ENCODE data around the gene PDZD4. TPM values are rescaled to one million over a fixed set of nuclear protein-coding genes. Genes with fewer than 3 reads are reported as not detected.
A peak's percentile ranks its signal among the peaks of the same experiment; 100 is the strongest.

Gene PDZD4
- total RNA-seq, 2 experiments from 2014 or later = 0.10 to 0.16 TPM

DNA sequence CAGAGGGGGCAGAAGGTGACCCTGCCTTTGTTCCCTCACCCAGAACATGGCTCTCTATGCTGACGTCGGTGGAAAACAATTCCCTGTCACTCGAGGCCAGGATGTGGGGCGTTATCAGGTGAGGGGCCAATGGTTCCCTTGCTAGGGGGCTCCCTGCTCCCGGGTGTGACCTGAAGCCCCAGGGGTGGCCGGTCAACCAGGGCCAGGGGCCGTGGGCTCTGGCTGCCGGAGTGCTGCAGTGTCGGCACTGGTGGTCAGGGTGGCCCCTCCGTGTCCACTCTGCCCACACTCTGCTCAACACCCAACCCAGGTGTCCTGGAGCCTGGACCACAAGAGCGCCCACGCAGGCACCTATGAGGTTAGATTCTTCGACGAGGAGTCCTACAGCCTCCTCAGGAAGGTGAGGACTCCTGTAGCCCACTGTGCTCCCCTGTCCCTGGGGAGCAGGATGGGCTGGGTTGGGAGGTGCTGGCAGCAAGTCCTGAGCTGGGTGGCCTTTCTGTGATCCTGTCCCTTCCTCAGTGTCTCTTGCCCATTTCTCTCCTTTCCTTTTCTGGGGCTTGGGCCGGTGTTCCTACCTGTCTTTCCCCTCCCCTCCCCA, 32.8 kb downstream of the PDZD4 start:
- ChIA-PET CTCF (no interaction called here), POLR2A (no interaction called here)
- H3K4me1 Mint-ChIP-seq (ENCODE audit: low read depth) = peaks cover 16% of the 10 kb centered on the region
- no peak overlapping the region for H3K27ac Mint-ChIP-seq
- no peaks in the 10 kb centered on the region for H3K9me3 Mint-ChIP-seq (ENCODE audit: insufficient read depth)
- ATAC-seq = no peak
- H3K27me3 Mint-ChIP-seq (ENCODE audit: low read depth) = no peaks in the 10 kb centered on the region
- H3K4me3 Mint-ChIP-seq = no peak overlapping the region
- H3K36me3 Mint-ChIP-seq (ENCODE audit: low read depth) = peaks cover 28% of the 10 kb centered on the region
- DNase-seq = no peak

DNA sequence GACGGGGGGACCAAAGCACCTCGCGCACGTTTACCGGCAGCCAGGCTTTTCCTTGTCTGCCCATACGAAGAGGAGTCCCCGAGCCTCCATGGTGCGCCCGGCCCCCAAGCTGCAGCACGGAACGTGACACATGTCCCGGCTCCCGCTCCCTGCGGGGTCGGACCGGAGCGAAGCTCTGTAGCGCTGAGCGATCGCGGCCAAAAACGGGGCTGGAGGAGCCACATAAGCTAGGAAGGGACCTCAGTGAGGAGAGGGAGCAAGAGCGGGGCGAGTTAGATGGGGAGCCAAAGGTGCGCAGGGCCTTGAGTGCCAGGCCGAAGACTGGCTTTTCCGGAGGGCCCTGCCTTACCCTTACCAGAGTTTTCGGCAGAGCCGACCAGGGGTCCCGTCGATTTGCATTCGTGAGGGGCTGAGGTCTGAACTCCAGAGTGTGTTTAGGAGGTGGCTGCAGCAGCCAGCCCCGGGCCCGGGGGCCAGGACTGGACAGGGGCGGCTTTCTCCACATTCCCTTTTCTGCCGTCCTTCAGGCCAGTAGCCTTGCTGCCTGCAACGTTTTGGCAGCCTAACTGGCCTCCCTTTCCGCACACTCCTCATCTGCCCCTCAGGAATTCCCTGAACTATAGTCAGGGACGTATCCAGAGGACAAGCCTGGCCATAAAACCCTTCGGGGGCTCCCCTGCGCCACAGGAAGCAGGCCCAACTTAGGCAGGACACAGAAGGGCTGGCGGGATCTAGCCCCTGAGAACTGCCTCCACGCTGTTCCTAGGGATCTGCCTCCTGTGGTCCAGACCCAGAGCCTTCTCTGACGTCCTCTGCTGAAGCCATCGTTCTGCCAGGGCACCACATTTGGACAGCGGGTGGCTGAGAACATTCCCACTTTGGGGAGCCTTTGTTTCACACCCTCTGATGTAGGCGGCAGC, 35.2 kb downstream of the PDZD4 start:
- POLR2A ChIA-PET = no interaction called here
- peaks cover 30% of the 10 kb centered on the region for H3K36me3 Mint-ChIP-seq (ENCODE audit: low read depth)
- no peaks in the 10 kb centered on the region for H3K9me3 Mint-ChIP-seq (ENCODE audit: insufficient read depth)
- ATAC-seq (peak; percentile 14), DNase-seq (peak; percentile 26)
- no peaks in the 10 kb centered on the region for H3K27me3 Mint-ChIP-seq (ENCODE audit: low read depth)
- CTCF ChIA-PET = interaction anchor here (0.9 to 1.0 kb wide), 2 partner anchors 16 to 130 kb away, joined by 3 to 4 read pairs; partner anchors contain the start of gene ARHGAP4
- peaks cover 16% of the 10 kb centered on the region for H3K4me1 Mint-ChIP-seq (ENCODE audit: low read depth)
- peak overlapping the region; percentile 94 for H3K27ac Mint-ChIP-seq
- peak overlapping the region; percentile 94 for H3K4me3 Mint-ChIP-seq

DNA sequence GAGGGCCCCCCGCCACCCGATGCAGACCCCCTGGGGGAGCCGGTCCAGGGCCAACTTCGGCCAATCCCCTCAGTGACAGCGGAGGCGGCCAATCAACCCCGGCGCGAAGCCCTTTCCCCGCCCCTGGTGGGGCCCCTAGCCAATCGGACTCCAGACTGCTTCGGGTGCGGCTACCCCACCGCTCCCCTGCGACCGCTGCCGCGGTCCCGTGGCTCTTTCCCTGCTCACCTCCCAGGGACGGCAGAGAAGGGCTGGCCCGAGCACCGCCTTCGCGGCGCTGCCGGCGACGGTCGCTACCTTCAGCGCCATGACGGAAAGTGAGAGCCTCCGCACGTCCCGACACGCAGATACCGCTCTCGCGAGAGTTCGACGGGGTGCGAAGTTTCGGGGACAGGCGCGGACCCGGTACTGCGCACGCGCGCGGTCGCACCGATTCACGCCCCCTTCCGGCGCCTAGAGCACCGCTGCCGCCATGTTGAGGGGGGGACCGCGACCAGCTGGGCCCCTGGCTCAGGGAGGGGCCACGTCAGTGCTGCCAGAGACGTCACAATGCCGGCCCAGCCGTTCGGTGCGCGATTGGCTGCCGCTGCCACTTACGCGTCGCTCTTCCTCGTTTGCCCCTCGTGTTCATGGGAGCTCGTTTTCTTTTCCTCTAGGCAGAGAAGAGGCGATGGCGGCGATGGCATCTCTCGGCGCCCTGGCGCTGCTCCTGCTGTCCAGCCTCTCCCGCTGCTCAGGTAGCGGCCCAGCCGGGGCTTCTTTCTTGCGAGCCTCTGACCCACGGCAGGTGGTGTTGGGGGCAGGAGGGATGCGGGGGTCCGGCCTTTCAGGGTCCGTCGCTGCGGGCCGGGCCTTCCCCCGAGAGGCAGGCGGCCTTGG, 36.1 kb downstream of the PDZD4 start, which contains the start of the genes IDH3G and SSR4:
IDH3G (minus strand) TSS at position 358 of the 879 bp plus-strand sequence; CDS start at position 309, 49 bp downstream.
SSR4 (plus strand) TSS at position 651 of the 879 bp plus-strand sequence; CDS start at position 671, 20 bp downstream.
- ChIA-PET POLR2A (no interaction called here), CTCF (interaction anchor here (0.9 to 1.0 kb wide), 2 partner anchors 15 to 131 kb away, joined by 3 to 4 read pairs; partner anchors contain the start of gene ARHGAP4)
- H3K27ac Mint-ChIP-seq = peak within 1 kb of the TSS; percentile 94
- H3K27me3 Mint-ChIP-seq (ENCODE audit: low read depth) = no peaks in the 10 kb centered on the region
- DNase-seq = peak; percentile 94
- peak; percentile 93 for ATAC-seq
- no peaks in the 10 kb centered on the region for H3K9me3 Mint-ChIP-seq (ENCODE audit: insufficient read depth)
- peaks cover 31% of the 10 kb centered on the region for H3K36me3 Mint-ChIP-seq (ENCODE audit: low read depth)
- peaks cover 16% of the 10 kb centered on the region for H3K4me1 Mint-ChIP-seq (ENCODE audit: low read depth)
- peak within 1 kb of the TSS; percentile 94 for H3K4me3 Mint-ChIP-seq

DNA sequence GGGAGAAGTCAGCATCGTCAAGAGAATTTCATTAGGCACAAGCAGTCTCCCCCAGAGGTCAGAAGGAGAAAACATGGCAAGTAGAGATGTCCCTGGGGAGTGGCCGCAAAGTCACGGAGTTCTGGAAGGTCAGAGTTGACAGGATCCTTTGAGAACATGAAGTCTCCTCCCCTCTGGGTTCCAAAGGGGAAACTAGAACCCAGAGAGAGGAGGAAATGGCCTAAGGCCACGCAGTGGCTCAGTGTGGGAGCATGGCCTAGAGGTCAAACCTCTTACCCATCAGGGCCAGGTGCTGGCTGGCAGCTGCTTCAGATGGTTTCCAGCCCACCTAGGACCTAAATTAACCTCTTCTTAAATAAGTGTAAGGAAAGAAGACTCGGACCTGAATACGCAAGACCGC, 37.1 kb downstream of the PDZD4 start:
- ChIA-PET POLR2A (no interaction called here), CTCF (no interaction called here)
- Mint-ChIP-seq H3K9me3 (ENCODE audit: insufficient read depth) (no peaks in the 10 kb centered on the region), H3K27ac (peak overlapping the region; percentile 94), H3K36me3 (ENCODE audit: low read depth) (peaks cover 26% of the 10 kb centered on the region), H3K4me1 (ENCODE audit: low read depth) (peaks cover 16% of the 10 kb centered on the region), H3K4me3 (peak overlapping the region; percentile 94), H3K27me3 (ENCODE audit: low read depth) (no peaks in the 10 kb centered on the region)
- DNase-seq (no peak), ATAC-seq (no peak)

DNA sequence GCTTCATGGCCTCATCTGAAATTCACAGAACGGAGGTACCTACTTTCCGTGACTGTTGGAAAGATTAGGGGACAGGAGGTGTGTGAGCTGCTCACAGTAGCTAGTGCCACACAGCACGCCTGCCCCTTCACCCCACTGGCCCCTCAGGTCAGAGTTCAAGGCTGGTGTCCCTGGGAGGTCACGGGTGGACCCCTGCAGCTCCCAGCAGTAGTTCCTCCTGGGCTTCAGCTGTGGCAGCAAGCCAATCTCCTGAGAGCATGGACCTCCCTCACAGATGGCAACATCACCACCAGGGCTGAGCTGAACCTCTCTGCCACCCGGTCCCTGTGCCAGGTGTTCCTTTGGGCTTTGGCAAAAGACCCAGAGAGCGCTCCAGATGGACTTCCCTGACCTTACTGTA, 38.0 kb downstream of the PDZD4 start:
- Mint-ChIP-seq H3K4me1 (ENCODE audit: low read depth) (peaks cover 16% of the 10 kb centered on the region), H3K27ac (no peak overlapping the region), H3K9me3 (ENCODE audit: insufficient read depth) (no peaks in the 10 kb centered on the region), H3K36me3 (ENCODE audit: low read depth) (peaks cover 28% of the 10 kb centered on the region), H3K27me3 (ENCODE audit: low read depth) (no peaks in the 10 kb centered on the region), H3K4me3 (peak overlapping the region; percentile 94)
- CTCF ChIA-PET = no interaction called here
- ATAC-seq (no peak), DNase-seq (no peak)
- POLR2A ChIA-PET = no interaction called here

DNA sequence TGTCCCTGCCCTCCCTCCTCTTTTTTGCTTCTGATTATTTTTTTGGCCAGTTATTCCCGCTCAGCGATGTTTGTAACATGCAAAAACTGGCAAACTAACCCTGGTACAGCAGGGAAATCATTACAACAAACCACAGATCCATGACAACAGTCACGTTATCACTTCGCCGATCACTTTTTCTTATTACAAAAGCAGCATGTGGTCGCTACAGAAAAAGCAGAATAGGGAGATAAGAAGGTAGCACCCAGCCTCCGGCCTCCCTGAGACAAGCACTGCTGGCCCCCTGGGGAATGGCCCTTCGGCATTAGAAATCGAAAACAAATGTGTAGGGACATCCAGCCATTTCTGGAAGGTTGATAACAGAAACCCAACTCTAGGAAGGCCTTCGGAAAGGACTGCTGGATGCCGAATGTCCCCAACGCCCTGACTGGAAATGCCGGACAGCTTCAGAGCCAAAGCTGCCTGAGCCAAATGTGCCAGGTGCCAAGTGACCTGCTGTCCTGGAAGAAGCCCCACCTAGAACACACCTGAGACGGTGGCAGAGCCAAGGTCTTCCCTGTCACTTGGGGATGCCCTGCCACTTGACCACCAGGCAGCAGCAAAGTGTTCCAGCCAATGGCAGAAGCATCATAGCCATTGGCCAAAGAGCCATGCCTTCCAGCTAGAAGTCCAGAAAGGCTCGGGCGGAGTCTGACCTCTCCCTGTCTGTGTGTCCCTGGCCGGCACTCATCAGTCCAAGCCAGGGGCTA, 39.1 kb downstream of the PDZD4 start:
- POLR2A ChIA-PET = no interaction called here
- ATAC-seq (no peak), DNase-seq (no peak)
- Mint-ChIP-seq H3K36me3 (ENCODE audit: low read depth) (peaks cover 24% of the 10 kb centered on the region), H3K27me3 (ENCODE audit: low read depth) (no peaks in the 10 kb centered on the region), H3K4me3 (no peak overlapping the region), H3K27ac (no peak overlapping the region), H3K9me3 (ENCODE audit: insufficient read depth) (no peaks in the 10 kb centered on the region), H3K4me1 (ENCODE audit: low read depth) (peaks cover 13% of the 10 kb centered on the region)
- CTCF ChIA-PET = no interaction called here

DNA sequence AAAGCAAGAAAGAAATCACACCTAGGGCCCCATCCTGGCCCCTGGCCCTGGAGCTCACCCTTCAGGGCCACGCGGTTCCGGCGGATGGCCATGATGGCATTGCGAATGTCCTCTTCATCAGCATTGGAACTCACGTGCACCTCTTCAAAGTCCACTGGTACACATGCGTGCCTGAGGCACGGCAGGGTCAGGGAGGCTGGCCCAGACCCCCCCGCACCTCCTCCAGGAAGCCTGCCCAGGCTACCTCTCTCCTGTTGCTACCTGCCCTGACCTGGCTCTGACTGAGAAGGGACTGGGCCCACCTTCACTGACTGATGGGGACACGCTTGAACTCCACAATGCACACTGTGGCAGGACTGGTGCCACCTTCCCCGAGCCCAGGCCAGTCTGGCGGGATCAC, 40.7 kb downstream of the PDZD4 start:
- Mint-ChIP-seq H3K4me3 (no peak overlapping the region), H3K27me3 (ENCODE audit: low read depth) (no peaks in the 10 kb centered on the region), H3K27ac (no peak overlapping the region), H3K9me3 (ENCODE audit: insufficient read depth) (no peaks in the 10 kb centered on the region), H3K36me3 (ENCODE audit: low read depth) (peaks cover 21% of the 10 kb centered on the region), H3K4me1 (ENCODE audit: low read depth) (peaks cover 7% of the 10 kb centered on the region)
- DNase-seq = no peak
- ChIA-PET CTCF (no interaction called here), POLR2A (no interaction called here)
- ATAC-seq = no peak

DNA sequence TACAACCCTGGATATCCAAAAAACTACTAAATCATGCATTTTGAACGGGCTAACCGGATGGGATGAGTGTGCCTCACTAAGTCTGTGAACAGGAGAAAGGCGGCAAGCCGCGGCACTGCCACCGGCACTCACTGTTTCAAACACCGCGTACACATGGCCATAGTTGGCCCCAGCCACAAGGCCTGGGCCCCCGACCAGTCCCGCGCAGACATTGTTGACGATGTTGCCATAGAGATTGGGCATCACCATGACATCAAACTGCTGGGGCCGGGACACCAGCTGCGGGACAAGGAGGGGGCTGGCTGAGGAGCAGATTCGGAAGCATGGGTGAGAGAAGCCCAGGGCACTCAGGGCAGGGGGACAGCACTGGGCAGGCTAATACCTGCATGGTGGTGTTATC, 43.7 kb downstream of the PDZD4 start:
- peaks cover 13% of the 10 kb centered on the region for H3K36me3 Mint-ChIP-seq (ENCODE audit: low read depth)
- ChIA-PET CTCF (no interaction called here), POLR2A (no interaction called here)
- no peak overlapping the region for H3K27ac Mint-ChIP-seq
- DNase-seq = no peak
- no peak overlapping the region for H3K4me3 Mint-ChIP-seq
- H3K27me3 Mint-ChIP-seq (ENCODE audit: low read depth) = no peaks in the 10 kb centered on the region
- H3K9me3 Mint-ChIP-seq (ENCODE audit: insufficient read depth) = no peaks in the 10 kb centered on the region
- no peaks in the 10 kb centered on the region for H3K4me1 Mint-ChIP-seq (ENCODE audit: low read depth)
- ATAC-seq = no peak

DNA sequence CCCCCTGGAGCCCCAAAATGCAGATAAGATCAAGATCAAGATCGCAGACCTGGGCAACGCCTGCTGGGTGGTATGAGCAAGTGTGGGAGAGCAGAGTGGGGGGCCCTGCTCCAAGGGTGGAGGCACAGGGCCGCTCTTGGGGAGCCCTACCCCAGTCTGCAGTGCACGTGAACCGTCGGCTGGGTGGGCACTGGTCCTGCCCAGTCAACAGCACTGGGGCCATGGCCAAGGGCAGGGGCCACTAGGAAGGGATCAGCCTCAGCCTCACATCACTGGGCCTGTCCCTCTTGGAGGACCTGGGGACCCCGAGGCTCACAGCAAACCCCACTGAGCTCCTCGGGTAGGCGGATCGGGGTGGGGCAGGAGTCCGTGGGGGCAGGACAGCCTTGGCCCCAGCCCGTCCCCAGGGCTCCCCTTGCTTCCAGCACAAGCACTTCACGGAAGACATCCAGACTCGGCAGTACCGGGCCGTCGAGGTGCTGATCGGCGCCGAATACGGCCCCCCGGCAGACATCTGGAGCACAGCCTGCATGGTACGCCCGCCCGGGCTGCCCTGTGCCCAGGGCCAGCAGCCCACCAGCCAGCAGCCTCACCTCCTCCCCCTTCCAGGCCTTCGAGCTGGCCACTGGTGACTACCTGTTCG, 45.9 kb downstream of the PDZD4 start:
- H3K27ac Mint-ChIP-seq = no peak overlapping the region
- ATAC-seq (no peak), DNase-seq (no peak)
- H3K4me3 Mint-ChIP-seq = no peak overlapping the region
- H3K36me3 Mint-ChIP-seq (ENCODE audit: low read depth) = peaks cover 11% of the 10 kb centered on the region
- peaks cover 7% of the 10 kb centered on the region for H3K4me1 Mint-ChIP-seq (ENCODE audit: low read depth)
- POLR2A ChIA-PET = interaction anchor here (0.7 kb wide), 1 partner anchor 160 kb away, joined by 3 read pairs; the partner anchor contains the start of gene RENBP
- CTCF ChIA-PET = no interaction called here
- no peaks in the 10 kb centered on the region for H3K9me3 Mint-ChIP-seq (ENCODE audit: insufficient read depth)
- peaks cover 6% of the 10 kb centered on the region for H3K27me3 Mint-ChIP-seq (ENCODE audit: low read depth)

DNA sequence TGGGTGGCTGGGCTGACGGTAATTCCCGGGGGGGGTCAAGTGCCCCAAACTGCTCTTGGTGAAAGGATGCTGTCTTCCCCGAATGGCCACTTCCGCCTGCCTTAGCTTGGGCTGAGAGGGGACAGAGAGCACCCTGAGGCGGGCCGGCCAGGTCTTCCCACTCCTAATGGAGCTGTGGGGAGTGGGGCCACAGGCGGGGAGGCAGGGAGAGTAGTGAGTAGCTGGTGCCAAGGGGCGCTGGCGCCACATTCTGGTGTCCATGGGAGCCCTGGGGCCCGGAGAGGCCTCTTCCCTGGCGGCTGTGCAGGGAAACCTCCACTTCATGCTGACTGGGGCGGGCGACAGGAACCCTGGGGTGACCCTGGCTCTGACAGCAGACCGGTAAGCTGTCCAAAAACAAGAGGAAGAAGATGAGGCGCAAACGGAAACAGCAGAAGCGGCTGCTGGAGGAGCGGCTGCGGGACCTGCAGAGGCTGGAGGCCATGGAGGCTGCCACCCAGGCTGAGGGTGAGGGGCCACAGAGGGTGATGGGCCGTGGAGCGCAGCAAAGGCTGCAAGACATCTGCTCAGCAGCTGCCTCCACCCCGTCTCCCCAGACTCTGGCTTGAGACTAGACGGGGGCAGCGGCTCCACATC, 46.8 kb downstream of the PDZD4 start:
- ChIA-PET CTCF (interaction anchor here (1.3 kb wide), 1 partner anchor 20 kb away, joined by 3 read pairs; the partner anchor contains the start of gene PLXNB3), POLR2A (no interaction called here)
- Mint-ChIP-seq H3K36me3 (ENCODE audit: low read depth) (peaks cover 8% of the 10 kb centered on the region), H3K27ac (no peak overlapping the region), H3K27me3 (ENCODE audit: low read depth) (peaks cover 6% of the 10 kb centered on the region), H3K4me3 (no peak overlapping the region), H3K9me3 (ENCODE audit: insufficient read depth) (no peaks in the 10 kb centered on the region), H3K4me1 (ENCODE audit: low read depth) (peaks cover 7% of the 10 kb centered on the region)
- ATAC-seq (no peak), DNase-seq (no peak)
